HEK293 (cell line): ENCODE data around the gene CLCNKA.
"Not testable (repeated sequence)": the region's sequence is repeated elsewhere in the genome, so short reads cannot be mapped to it uniquely, and the experiment has no call there.

Experiments
- CTCF ChIA-PET: fragments of 350-600 bp; formaldehyde crosslinking; extraction: SDS; loops from one replicate; lab custom pipeline; 2021; ENCODE audit warnings: antibody characterized with exemption; lab: Yijun Ruan, JAX
- POLR2A ChIA-PET: fragments of 300-600 bp; formaldehyde crosslinking; extraction: SDS; loops from one replicate; lab custom pipeline; 2020; ENCODE audit warnings: antibody characterized with exemption, inconsistent platforms; lab: Yijun Ruan, JAX
- H3K27ac ChIP-seq: fragments of 200-500 bp; sonication (Bioruptor generic); 2 replicates; pipeline ENCODE4 v1.5.1; 2014; ENCODE audit warnings: low read depth, low read length, control low read depth, inconsistent platforms; ENCODE audit errors: extremely low read depth
- H3K36me3 ChIP-seq, 2 experiments: fragments of 200-500 bp in 1 of 2; sonication (Bioruptor generic) in 1 of 2; 1 replicate in 1 of 2; 2 replicates in 1 of 2; pipeline ENCODE4 v1.5.1; 2014 to 2017; ENCODE audit warnings: inconsistent platforms in 2 of 2, low read length in 2 of 2; ENCODE audit not compliant: control insufficient read depth in 2 of 2, insufficient read depth in 1 of 2
- H3K4me1 ChIP-seq: fragments of 200-500 bp; sonication (Bioruptor generic); 2 replicates; pipeline ENCODE4 v1.5.1; 2014; ENCODE audit warnings: mild to moderate bottlenecking, low read length, inconsistent platforms; ENCODE audit not compliant: control insufficient read depth, insufficient read depth
- H3K4me3 ChIP-seq: 2 replicates; pipeline ENCODE4 v1.5.1; 2011; ENCODE audit warnings: low read depth, mild to moderate bottlenecking, control low read depth, low read length, moderate library complexity
- H3K9me3 ChIP-seq: fragments of 200-500 bp; sonication (Bioruptor generic); 2 replicates; pipeline ENCODE4 v1.5.1; 2014; ENCODE audit warnings: low read depth, low read length, inconsistent platforms; ENCODE audit not compliant: control insufficient read depth, insufficient read depth
- EGR2 ChIP-seq: fragments of 450-650 bp; formaldehyde crosslinking; IDR thresholded peaks from 2 replicates; pipeline ENCODE4 v1.5.1; 2016; ENCODE audit warnings: low read depth, missing biosample characterization, missing genetic modification characterization
- RBAK ChIP-seq: fragments of 450-650 bp; formaldehyde crosslinking; IDR thresholded peaks from 2 replicates; pipeline ENCODE4 v1.5.1; 2016; ENCODE audit warnings: missing biosample characterization, missing genetic modification characterization
- SP2 ChIP-seq: fragments of 450-650 bp; formaldehyde crosslinking; IDR thresholded peaks from 2 replicates; pipeline ENCODE4 v1.5.1; 2016; ENCODE audit warnings: missing biosample characterization, missing genetic modification characterization
- ZNF274 ChIP-seq, 2 experiments: fragments of 200-500 bp in 1 of 2; fragments of 450-650 bp in 1 of 2; sonication (Bioruptor generic) in 1 of 2; formaldehyde crosslinking in 1 of 2; IDR thresholded peaks; 2 replicates each; pipeline versions ENCODE4 v1.5.1 to v1.6.1; 2014 to 2016; ENCODE audit warnings: borderline replicate concordance in 1 of 2, inconsistent platforms in 1 of 2, low read length in 1 of 2, missing biosample characterization in 1 of 2, missing genetic modification characterization in 1 of 2
- ZNF391 ChIP-seq: fragments of 450-650 bp; formaldehyde crosslinking; IDR thresholded peaks from 2 replicates; pipeline ENCODE4 v1.5.1; 2016; ENCODE audit warnings: low read depth, missing biosample characterization, missing genetic modification characterization, borderline replicate concordance
- ZNF664 ChIP-seq: fragments of 450-650 bp; formaldehyde crosslinking; IDR thresholded peaks from 2 replicates; pipeline ENCODE4 v1.5.1; 2016; ENCODE audit warnings: missing biosample characterization, missing genetic modification characterization
- ZSCAN23 ChIP-seq: fragments of 450-650 bp; formaldehyde crosslinking; IDR thresholded peaks from 2 replicates; pipeline ENCODE4 v1.5.1; 2016; ENCODE audit warnings: missing biosample characterization, missing genetic modification characterization
- TF ChIP-seq, protein P1 (sequence below): fragments of 450-650 bp; formaldehyde crosslinking; IDR thresholded peaks from 2 replicates; pipeline ENCODE4 v1.5.0; 2017; ENCODE audit warnings: missing biosample characterization, missing genetic modification characterization, borderline replicate concordance
- TF ChIP-seq, protein P2 (sequence below): fragments of 450-650 bp; formaldehyde crosslinking; IDR thresholded peaks from 2 replicates; pipeline ENCODE4 v1.5.1; 2016; ENCODE audit warnings: missing biosample characterization, missing genetic modification characterization
- TF ChIP-seq, protein P3 (sequence below): fragments of 450-650 bp; formaldehyde crosslinking; IDR thresholded peaks from 2 replicates; pipeline ENCODE4 v1.5.1; 2016; ENCODE audit warnings: missing biosample characterization, missing genetic modification characterization
- TF ChIP-seq, protein P4 (sequence below): fragments of 450-650 bp; formaldehyde crosslinking; IDR thresholded peaks from 2 replicates; pipeline ENCODE4 v1.5.1; 2016; ENCODE audit warnings: missing biosample characterization, missing genetic modification characterization
- TF ChIP-seq, protein P5 (sequence below): fragments of 450-650 bp; formaldehyde crosslinking; conservative IDR thresholded peaks from 2 replicates; pipeline ENCODE4 v1.5.1; 2016; ENCODE audit warnings: low read depth, missing biosample characterization, missing genetic modification characterization

The CLCNKA gene

DNA sequence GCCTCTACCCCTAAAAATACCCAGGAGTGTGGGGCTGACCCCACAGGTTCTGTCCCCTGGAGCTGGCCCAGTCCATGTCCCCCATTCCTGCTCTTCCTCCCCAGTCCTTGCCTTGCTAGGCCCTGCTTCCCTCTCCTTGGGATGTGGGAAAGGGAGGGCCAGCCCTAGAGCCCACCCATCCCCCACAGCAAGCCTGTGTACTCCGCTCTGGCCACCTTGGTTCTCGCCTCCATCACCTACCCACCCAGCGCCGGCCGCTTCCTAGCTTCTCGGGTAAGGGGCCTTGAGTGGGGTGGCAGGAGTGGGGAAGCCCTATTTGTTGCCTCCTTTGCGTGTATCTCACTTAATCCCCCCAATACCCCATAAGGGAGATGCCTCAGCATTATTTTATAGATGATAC lies 28.5 kb downstream of the CLCNKA start:
- ChIA-PET POLR2A (no interaction called here), CTCF (interaction anchor here (1.0 kb wide), 1 partner anchor 28 kb away, joined by 3 read pairs; no protein-coding TSS in a partner anchor)
- Histone ChIP-seq H3K36me3 (no peaks in the 10 kb centered on the region), H3K4me1 (no peaks in the 10 kb centered on the region), H3K9me3 (no peaks in the 10 kb centered on the region), H3K27ac (no peak overlapping the region), H3K4me3 (no peak overlapping the region)
- peak; percentile 61; the same call in 1 of the 2 replicates for TF ChIP-seq ZNF664 (tag by site-specific recombination)
- TF ChIP-seq, protein P1, sequence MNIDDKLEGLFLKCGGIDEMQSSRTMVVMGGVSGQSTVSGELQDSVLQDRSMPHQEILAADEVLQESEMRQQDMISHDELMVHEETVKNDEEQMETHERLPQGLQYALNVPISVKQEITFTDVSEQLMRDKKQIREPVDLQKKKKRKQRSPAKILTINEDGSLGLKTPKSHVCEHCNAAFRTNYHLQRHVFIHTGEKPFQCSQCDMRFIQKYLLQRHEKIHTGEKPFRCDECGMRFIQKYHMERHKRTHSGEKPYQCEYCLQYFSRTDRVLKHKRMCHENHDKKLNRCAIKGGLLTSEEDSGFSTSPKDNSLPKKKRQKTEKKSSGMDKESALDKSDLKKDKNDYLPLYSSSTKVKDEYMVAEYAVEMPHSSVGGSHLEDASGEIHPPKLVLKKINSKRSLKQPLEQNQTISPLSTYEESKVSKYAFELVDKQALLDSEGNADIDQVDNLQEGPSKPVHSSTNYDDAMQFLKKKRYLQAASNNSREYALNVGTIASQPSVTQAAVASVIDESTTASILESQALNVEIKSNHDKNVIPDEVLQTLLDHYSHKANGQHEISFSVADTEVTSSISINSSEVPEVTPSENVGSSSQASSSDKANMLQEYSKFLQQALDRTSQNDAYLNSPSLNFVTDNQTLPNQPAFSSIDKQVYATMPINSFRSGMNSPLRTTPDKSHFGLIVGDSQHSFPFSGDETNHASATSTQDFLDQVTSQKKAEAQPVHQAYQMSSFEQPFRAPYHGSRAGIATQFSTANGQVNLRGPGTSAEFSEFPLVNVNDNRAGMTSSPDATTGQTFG (tag by site-specific recombination), result no peak
- TF ChIP-seq SP2 (tag by site-specific recombination), result peak; percentile 25; the same call in 1 of the 2 replicates
- TF ChIP-seq, protein P2, sequence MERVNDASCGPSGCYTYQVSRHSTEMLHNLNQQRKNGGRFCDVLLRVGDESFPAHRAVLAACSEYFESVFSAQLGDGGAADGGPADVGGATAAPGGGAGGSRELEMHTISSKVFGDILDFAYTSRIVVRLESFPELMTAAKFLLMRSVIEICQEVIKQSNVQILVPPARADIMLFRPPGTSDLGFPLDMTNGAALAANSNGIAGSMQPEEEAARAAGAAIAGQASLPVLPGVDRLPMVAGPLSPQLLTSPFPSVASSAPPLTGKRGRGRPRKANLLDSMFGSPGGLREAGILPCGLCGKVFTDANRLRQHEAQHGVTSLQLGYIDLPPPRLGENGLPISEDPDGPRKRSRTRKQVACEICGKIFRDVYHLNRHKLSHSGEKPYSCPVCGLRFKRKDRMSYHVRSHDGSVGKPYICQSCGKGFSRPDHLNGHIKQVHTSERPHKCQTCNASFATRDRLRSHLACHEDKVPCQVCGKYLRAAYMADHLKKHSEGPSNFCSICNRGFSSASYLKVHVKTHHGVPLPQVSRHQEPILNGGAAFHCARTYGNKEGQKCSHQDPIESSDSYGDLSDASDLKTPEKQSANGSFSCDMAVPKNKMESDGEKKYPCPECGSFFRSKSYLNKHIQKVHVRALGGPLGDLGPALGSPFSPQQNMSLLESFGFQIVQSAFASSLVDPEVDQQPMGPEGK (tag by site-specific recombination), result peak; percentile 42; the same call in 1 of the 2 replicates

DNA sequence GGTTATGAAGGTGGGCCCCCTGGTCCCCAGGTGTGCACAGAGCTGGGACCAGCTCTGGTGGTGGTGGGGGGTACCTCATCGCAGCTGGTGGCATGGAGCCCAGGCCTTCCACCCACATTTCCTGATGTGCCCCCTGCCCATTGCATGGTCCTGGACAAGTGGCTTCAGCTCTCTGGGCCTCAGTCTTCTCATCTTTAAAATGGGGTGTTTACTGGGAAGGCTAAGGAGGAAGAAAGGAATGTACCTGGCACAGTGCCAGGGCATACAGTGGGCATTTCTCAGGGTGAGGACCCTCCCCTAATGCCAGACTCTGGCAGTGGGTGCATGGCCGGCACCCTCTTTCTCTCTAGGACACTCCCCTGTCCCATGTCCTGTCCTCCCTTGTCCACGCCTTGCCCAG lies 29.2 kb downstream of the CLCNKA start:
- no peaks in the 10 kb centered on the region for H3K36me3 ChIP-seq
- H3K4me3 ChIP-seq, result no peak overlapping the region
- H3K9me3 ChIP-seq, result no peaks in the 10 kb centered on the region
- ChIA-PET CTCF (no interaction called here), POLR2A (no interaction called here)
- H3K4me1 ChIP-seq, result no peaks in the 10 kb centered on the region
- TF ChIP-seq, protein P3, sequence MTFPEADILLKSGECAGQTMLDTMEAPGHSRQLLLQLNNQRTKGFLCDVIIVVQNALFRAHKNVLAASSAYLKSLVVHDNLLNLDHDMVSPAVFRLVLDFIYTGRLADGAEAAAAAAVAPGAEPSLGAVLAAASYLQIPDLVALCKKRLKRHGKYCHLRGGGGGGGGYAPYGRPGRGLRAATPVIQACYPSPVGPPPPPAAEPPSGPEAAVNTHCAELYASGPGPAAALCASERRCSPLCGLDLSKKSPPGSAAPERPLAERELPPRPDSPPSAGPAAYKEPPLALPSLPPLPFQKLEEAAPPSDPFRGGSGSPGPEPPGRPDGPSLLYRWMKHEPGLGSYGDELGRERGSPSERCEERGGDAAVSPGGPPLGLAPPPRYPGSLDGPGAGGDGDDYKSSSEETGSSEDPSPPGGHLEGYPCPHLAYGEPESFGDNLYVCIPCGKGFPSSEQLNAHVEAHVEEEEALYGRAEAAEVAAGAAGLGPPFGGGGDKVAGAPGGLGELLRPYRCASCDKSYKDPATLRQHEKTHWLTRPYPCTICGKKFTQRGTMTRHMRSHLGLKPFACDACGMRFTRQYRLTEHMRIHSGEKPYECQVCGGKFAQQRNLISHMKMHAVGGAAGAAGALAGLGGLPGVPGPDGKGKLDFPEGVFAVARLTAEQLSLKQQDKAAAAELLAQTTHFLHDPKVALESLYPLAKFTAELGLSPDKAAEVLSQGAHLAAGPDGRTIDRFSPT (tag by site-specific recombination), result no peak
- TF ChIP-seq ZSCAN23 (tag by site-specific recombination) (no peak), ZNF274 (IDR thresholded peaks at IDR 0.05; ENCODE audit: low read length) (no peak), ZNF274 (tag by site-specific recombination; IDR thresholded peaks at IDR 0.05; ENCODE audit: borderline replicate concordance) (no peak), EGR2 (tag by site-specific recombination) (no peak), RBAK (tag by site-specific recombination) (no peak), ZNF391 (tag by site-specific recombination) (no peak)
- TF ChIP-seq, protein P4, sequence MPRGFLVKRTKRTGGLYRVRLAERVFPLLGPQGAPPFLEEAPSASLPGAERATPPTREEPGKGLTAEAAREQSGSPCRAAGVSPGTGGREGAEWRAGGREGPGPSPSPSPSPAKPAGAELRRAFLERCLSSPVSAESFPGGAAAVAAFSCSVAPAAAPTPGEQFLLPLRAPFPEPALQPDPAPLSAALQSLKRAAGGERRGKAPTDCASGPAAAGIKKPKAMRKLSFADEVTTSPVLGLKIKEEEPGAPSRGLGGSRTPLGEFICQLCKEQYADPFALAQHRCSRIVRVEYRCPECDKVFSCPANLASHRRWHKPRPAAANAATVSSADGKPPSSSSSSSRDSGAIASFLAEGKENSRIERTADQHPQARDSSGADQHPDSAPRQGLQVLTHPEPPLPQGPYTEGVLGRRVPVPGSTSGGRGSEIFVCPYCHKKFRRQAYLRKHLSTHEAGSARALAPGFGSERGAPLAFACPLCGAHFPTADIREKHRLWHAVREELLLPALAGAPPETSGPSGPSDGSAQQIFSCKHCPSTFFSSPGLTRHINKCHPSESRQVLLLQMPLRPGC (tag by site-specific recombination), result no peak
- TF ChIP-seq, protein P5, sequence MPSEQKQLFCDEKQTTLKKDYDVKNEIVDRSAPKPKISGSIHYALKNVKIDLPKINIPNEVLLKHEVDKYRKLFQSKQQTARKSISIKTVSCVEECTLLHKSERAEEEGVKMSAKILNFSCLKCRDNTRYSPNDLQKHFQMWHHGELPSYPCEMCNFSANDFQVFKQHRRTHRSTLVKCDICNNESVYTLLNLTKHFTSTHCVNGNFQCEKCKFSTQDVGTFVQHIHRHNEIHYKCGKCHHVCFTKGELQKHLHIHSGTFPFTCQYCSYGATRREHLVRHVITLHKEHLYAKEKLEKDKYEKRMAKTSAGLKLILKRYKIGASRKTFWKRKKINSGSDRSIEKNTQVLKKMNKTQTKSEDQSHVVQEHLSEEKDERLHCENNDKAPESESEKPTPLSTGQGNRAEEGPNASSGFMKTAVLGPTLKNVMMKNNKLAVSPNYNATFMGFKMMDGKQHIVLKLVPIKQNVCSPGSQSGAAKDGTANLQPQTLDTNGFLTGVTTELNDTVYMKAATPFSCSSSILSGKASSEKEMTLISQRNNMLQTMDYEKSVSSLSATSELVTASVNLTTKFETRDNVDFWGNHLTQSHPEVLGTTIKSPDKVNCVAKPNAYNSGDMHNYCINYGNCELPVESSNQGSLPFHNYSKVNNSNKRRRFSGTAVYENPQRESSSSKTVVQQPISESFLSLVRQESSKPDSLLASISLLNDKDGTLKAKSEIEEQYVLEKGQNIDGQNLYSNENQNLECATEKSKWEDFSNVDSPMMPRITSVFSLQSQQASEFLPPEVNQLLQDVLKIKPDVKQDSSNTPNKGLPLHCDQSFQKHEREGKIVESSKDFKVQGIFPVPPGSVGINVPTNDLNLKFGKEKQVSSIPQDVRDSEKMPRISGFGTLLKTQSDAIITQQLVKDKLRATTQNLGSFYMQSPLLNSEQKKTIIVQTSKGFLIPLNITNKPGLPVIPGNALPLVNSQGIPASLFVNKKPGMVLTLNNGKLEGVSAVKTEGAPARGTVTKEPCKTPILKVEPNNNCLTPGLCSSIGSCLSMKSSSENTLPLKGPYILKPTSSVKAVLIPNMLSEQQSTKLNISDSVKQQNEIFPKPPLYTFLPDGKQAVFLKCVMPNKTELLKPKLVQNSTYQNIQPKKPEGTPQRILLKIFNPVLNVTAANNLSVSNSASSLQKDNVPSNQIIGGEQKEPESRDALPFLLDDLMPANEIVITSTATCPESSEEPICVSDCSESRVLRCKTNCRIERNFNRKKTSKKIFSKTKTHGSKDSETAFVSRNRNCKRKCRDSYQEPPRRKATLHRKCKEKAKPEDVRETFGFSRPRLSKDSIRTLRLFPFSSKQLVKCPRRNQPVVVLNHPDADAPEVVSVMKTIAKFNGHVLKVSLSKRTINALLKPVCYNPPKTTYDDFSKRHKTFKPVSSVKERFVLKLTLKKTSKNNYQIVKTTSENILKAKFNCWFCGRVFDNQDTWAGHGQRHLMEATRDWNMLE (tag by site-specific recombination), result no peak
- H3K27ac ChIP-seq, result no peak overlapping the region

DNA sequence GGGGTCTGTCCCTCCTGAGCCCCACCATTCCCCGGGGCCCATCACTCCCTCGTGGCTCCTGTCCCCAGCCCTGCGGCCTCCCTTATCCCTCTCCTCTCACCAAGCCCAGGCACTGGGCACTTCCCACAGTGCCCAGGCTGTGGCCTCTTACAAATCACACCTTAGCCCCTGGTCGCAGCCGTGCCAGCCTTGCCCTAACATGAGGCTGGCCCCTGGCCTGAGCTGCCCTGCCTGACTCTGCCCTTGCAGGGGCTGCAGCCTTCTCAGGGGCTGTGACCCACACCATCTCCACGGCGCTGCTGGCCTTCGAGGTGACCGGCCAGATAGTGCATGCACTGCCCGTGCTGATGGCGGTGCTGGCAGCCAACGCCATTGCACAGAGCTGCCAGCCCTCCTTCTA lies 30.1 kb downstream of the CLCNKA start:
- H3K9me3 ChIP-seq, H3K36me3 ChIP-seq, H3K27ac ChIP-seq, H3K4me3 ChIP-seq, POLR2A ChIA-PET, H3K4me1 ChIP-seq: not testable (repeated sequence)
- CTCF ChIA-PET, result interaction anchor here (5.3 kb wide), 1 partner anchor 43 kb away, joined by 47 read pairs; no protein-coding TSS in a partner anchor
